ENCODE measurements around the gene LRRC8C. TPM values are rescaled to one million over a fixed set of nuclear protein-coding genes. Genes with fewer than 3 reads are reported as not detected.

Gene LRRC8C
- total and polyA plus RNA-seq, 8 donors, result 8.3 to 11.6 (median 9.2) TPM

GRCh38 chr1:89603651-89604413 lies 29.1 kb upstream of the LRRC8C start:
- H3K27ac ChIP-seq, result no peak overlapping the region
- intact Hi-C loops (cut with DNase I), result loop anchor here in 1 of 2 donors (5.0 kb wide), 1 partner anchor 122 kb away; no protein-coding TSS in a partner anchor
- no peak for TF ChIP-seq CTCF (IDR thresholded peaks at IDR 0.05)
- no peak for DNase-seq
- no peaks in the 10 kb centered on the region for H3K9me3 ChIP-seq
- peak; percentile 15 for ATAC-seq
- H3K4me1 ChIP-seq, result peaks cover 8 to 14% of the 10 kb centered on the region in 2 donors
- no peaks in the 10 kb centered on the region for H3K27me3 ChIP-seq
- H3K4me3 ChIP-seq, result no peak overlapping the region
- H3K36me3 ChIP-seq, result no peaks in the 10 kb centered on the region

GRCh38 chr1:89604414-89604735 lies 28.5 kb upstream of the LRRC8C start:
- Histone ChIP-seq H3K9me3 (no peaks in the 10 kb centered on the region), H3K4me3 (no peak overlapping the region), H3K27me3 (no peaks in the 10 kb centered on the region), H3K4me1 (peaks cover 8 to 14% of the 10 kb centered on the region in 2 donors), H3K27ac (no peak overlapping the region), H3K36me3 (no peaks in the 10 kb centered on the region)
- no peak for ATAC-seq
- TF ChIP-seq CTCF (IDR thresholded peaks at IDR 0.05), result no peak
- no peak for DNase-seq
- intact Hi-C loops (cut with DNase I), result loop anchor here in 1 of 2 donors (5.0 kb wide), 1 partner anchor 122 kb away; no protein-coding TSS in a partner anchor

GRCh38 chr1:89605692-89606091 lies 27.2 kb upstream of the LRRC8C start:
- no peak overlapping the region for H3K27ac ChIP-seq
- intact Hi-C loops (cut with DNase I), result no loop called here
- TF ChIP-seq CTCF (IDR thresholded peaks at IDR 0.05), result no peak
- H3K4me1 ChIP-seq, result peaks cover 8 to 14% of the 10 kb centered on the region in 2 donors
- no peaks in the 10 kb centered on the region for H3K27me3 ChIP-seq
- no peak overlapping the region for H3K4me3 ChIP-seq
- H3K36me3 ChIP-seq, result no peaks in the 10 kb centered on the region
- no peak for DNase-seq
- H3K9me3 ChIP-seq, result no peaks in the 10 kb centered on the region
- ATAC-seq, result no peak

- H3K9me3 ChIP-seq, result no peaks in the 10 kb centered on the region
- no peak for ATAC-seq
- no peak for DNase-seq
- H3K36me3 ChIP-seq, result no peaks in the 10 kb centered on the region
- H3K4me3 ChIP-seq, result no peak overlapping the region
- H3K27me3 ChIP-seq, result no peaks in the 10 kb centered on the region
- TF ChIP-seq CTCF (IDR thresholded peaks at IDR 0.05), result no peak
- no peak overlapping the region for H3K27ac ChIP-seq
- intact Hi-C loops (cut with DNase I), result no loop called here
- H3K4me1 ChIP-seq, result peaks cover 8 to 14% of the 10 kb centered on the region in 2 donors
Measured at GRCh38 chr1:89606227-89606980, 26.5 kb upstream of the LRRC8C start.

GRCh38 chr1:89607156-89607555 lies 25.8 kb upstream of the LRRC8C start:
- intact Hi-C loops (cut with DNase I), result no loop called here
- Histone ChIP-seq H3K27ac (no peak overlapping the region), H3K4me3 (no peak overlapping the region), H3K36me3 (no peaks in the 10 kb centered on the region), H3K27me3 (no peaks in the 10 kb centered on the region), H3K4me1 (peaks cover 8 to 14% of the 10 kb centered on the region in 2 donors), H3K9me3 (no peaks in the 10 kb centered on the region)
- DNase-seq (no peak), ATAC-seq (no peak)
- TF ChIP-seq CTCF (IDR thresholded peaks at IDR 0.05), result no peak
